NCI-H1930 (cell line): ENCODE results near the gene ZNF214.
"Not testable (repeated sequence)": the region's sequence is repeated elsewhere in the genome, so short reads cannot be mapped to it uniquely, and the experiment has no call there.

Source experiments
- DNase-seq, 2 experiments: peaks; one replicate each; lab custom pipeline; 2025; lab: John Stamatoyannopoulos, UW

The ZNF214 gene

GRCh38 chr11:6988506-6988905 lies 31.6 kb downstream of the ZNF214 start:
- DNase-seq: no peak

DNA sequence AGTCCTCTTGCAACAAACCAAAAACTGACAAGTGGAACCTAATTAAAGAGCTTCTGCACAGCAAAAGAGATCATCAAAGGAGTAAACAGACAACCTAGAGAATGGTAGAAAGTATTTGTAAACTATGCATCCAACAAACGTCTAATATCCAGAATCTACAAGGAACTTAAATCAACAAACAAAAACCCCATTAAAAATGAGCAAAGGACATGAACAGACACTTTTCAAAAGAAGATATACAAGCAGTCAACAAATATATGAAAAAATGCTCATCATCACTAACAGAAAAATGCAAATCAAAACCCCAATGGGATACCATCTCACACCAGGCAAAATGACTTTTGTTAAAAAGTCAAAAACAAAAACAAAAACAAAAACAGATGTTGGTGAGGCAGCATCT lies 33.7 kb downstream of the ZNF214 start:
- DNase-seq: no peak

DNA sequence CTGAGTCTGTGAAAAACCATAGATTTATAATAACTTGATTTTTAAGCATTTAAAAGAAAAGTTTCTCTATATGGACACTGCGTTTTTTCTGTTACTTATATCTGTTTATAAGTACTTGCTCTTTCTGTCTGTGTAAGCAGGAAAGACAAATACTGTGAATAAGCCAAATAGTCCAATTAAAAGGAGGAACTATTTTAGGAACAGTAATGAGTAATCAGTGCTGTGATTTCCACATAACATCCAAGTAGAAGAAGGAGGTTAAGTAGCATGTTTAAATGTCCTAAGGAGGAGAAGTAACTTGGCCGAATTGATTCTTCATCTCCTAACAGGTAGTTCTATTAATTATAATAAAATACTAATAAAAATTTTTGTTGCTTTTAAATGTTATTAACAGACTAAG lies 40.8 kb downstream of the ZNF214 start:
- no peak for DNase-seq

DNA sequence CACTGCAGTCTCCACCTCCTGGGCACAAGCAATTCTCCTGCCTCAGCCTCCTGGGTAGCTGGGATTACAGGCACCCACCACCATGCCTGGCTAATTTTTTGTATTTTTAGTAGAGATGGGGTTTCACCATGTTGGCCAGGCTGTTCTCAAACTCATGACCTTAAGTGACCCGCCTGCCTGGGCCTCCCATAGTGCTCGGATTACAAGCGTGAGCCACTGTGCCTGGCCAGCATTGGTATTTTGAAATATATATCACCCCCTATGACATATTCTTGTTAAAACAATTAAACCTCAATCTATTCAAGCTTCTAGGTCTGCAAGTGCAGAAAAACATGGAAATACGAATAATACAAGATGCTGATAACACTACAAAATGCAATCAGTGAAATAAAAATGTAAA lies 50.3 kb downstream of the ZNF214 start:
- DNase-seq: not testable (repeated sequence)

GRCh38 chr11:6968816-6969215 lies 51.3 kb downstream of the ZNF214 start:
- no peak for DNase-seq

GRCh38 chr11:6962673-6963072 lies 57.5 kb downstream of the ZNF214 start:
- no peak for DNase-seq

DNA sequence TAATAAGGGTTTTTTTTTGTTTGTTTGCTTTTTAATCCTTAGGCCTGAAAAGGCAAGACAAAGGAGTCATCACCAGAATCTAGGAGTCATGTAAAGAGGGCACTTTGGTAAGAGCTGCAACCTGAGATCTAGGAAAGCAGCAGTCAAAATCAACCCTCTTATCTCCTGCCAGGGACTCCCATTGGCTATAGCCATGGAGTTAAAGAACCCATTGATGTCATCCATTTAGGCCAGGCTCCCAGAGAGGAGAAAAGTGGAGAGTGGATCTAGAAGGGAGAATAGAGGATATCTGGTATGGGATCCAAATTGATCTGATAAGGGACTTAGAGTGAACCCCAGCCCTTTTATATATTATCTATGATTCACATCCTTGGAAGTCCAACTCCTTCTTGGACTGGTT lies 58.0 kb downstream of the ZNF214 start:
- DNase-seq: no peak

DNA sequence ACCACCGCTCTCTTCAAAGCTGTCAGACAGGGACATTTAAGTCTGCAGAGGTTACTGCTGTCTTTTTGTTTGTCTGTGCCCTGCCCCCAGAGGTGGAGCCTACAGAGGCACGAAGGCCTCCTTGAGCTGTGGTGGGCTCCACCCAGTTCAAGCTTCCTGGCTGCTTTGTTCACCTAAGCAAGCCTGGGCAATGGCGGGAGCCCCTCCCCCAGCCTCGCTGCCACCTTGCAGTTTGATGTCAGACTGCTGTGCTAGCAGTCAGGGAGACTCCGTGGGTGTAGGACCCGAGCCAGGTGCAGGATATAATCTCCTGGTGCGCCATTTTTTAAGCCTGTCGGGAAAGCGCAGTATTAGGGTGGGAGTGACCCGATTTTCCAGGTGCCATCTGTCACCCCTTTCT lies 65.9 kb downstream of the ZNF214 start:
- not testable (repeated sequence) for DNase-seq
